ENCODE data around the gene CTPS2. TPM values are rescaled to one million over a fixed set of nuclear protein-coding genes. Genes with fewer than 3 reads are reported as not detected.

Gene CTPS2
- total and polyA plus RNA-seq, 10 of the 15 experiments (the other 5 are each of a cell fraction or from before 2014, with no cell fraction given), result 5.9 to 17.8 (median 14.2) TPM

GRCh38 chrX:16719334-16720084, 7.0 kb upstream of the CTPS2 start, which contains the start of gene SYAP1 (continued):
- no peak for TF ChIP-seq PBX3 (IDR thresholded peaks at IDR 0.05; ENCODE audit: insufficient replicate concordance, low read depth, low read length)
- TF ChIP-seq ZNF687 (IDR thresholded peaks at IDR 0.05), result peak; percentile 63
- peak; percentile 48; the same call in 1 of the 2 replicates for TF ChIP-seq CHD2 (IDR thresholded peaks at IDR 0.05; ENCODE audit: borderline replicate concordance, low read depth, low read length)
- no peak for TF ChIP-seq TCF7 (IDR thresholded peaks at IDR 0.05; ENCODE audit: borderline replicate concordance)
- TF ChIP-seq, protein P1, sequence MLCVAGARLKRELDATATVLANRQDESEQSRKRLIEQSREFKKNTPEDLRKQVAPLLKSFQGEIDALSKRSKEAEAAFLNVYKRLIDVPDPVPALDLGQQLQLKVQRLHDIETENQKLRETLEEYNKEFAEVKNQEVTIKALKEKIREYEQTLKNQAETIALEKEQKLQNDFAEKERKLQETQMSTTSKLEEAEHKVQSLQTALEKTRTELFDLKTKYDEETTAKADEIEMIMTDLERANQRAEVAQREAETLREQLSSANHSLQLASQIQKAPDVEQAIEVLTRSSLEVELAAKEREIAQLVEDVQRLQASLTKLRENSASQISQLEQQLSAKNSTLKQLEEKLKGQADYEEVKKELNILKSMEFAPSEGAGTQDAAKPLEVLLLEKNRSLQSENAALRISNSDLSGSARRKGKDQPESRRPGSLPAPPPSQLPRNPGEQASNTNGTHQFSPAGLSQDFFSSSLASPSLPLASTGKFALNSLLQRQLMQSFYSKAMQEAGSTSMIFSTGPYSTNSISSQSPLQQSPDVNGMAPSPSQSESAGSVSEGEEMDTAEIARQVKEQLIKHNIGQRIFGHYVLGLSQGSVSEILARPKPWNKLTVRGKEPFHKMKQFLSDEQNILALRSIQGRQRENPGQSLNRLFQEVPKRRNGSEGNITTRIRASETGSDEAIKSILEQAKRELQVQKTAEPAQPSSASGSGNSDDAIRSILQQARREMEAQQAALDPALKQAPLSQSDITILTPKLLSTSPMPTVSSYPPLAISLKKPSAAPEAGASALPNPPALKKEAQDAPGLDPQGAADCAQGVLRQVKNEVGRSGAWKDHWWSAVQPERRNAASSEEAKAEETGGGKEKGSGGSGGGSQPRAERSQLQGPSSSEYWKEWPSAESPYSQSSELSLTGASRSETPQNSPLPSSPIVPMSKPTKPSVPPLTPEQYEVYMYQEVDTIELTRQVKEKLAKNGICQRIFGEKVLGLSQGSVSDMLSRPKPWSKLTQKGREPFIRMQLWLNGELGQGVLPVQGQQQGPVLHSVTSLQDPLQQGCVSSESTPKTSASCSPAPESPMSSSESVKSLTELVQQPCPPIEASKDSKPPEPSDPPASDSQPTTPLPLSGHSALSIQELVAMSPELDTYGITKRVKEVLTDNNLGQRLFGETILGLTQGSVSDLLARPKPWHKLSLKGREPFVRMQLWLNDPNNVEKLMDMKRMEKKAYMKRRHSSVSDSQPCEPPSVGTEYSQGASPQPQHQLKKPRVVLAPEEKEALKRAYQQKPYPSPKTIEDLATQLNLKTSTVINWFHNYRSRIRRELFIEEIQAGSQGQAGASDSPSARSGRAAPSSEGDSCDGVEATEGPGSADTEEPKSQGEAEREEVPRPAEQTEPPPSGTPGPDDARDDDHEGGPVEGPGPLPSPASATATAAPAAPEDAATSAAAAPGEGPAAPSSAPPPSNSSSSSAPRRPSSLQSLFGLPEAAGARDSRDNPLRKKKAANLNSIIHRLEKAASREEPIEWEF (IDR thresholded peaks at IDR 0.05; ENCODE audit: insufficient replicate concordance, low read depth, low read length), result no peak
- peak; percentile 75 for TF ChIP-seq RELB (IDR thresholded peaks at IDR 0.05; ENCODE audit: low read depth)
- peak; percentile 86 for TF ChIP-seq LARP7 (IDR thresholded peaks at IDR 0.05)
- TF ChIP-seq PAX5 (IDR thresholded peaks at IDR 0.05; ENCODE audit: borderline replicate concordance, low read depth, low read length), result peak; percentile 34; the same call in 1 of the 2 replicates
- TF ChIP-seq CEBPB (IDR thresholded peaks at IDR 0.05; ENCODE audit: borderline replicate concordance in 1 of 2, low read depth in 2 of 2, low read length in 2 of 2), result no peak
- no peak for TF ChIP-seq NFYB (IDR thresholded peaks at IDR 0.05; ENCODE audit: insufficient read depth, low read depth, low read length)
- no peak for TF ChIP-seq E2F4 (IDR thresholded peaks at IDR 0.05; ENCODE audit: low read depth, low read length)
- TF ChIP-seq, protein P2, sequence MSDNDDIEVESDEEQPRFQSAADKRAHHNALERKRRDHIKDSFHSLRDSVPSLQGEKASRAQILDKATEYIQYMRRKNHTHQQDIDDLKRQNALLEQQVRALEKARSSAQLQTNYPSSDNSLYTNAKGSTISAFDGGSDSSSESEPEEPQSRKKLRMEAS (IDR thresholded peaks at IDR 0.05; ENCODE audit: low read depth, low read length), result no peak
- peak; percentile 91 for TF ChIP-seq DPF2 (IDR thresholded peaks at IDR 0.05)
- TF ChIP-seq BRCA1 (IDR thresholded peaks at IDR 0.05; ENCODE audit: low read depth, low read length), result 0 out of 2 replicates have a peak, but pooled peaks have one; percentile 17
